Head of caudate nucleus (tissue), 42 donors: Measurements from ENCODE around the gene HP1BP3.
A peak's percentile ranks its signal among the peaks of the same experiment; 100 is the strongest.
"Not testable (repeated sequence)": the region's sequence is repeated elsewhere in the genome, so short reads cannot be mapped to it uniquely, and the experiment has no call there.

ENCODE experiments used
- DNase-seq, 42 donors: peaks; one replicate each; pipeline versions ENCODE4 v3.0.0 to v3.0.0-alpha.2; 2020 to 2021; ENCODE audit warnings: mixed read lengths in 7 of 42
- intact Hi-C: fragments of 100-400 bp; cut with DNase I; formaldehyde crosslinking; loops from one replicate; pipeline ENCODE4 v1.15.0; 2022

HP1BP3 gene, protein sequence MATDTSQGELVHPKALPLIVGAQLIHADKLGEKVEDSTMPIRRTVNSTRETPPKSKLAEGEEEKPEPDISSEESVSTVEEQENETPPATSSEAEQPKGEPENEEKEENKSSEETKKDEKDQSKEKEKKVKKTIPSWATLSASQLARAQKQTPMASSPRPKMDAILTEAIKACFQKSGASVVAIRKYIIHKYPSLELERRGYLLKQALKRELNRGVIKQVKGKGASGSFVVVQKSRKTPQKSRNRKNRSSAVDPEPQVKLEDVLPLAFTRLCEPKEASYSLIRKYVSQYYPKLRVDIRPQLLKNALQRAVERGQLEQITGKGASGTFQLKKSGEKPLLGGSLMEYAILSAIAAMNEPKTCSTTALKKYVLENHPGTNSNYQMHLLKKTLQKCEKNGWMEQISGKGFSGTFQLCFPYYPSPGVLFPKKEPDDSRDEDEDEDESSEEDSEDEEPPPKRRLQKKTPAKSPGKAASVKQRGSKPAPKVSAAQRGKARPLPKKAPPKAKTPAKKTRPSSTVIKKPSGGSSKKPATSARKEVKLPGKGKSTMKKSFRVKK

GRCh38 chr1:20787029-20787839, at the start of gene HP1BP3:
Gene HP1BP3, minus strand, starts transcription at chr1:20787307. Its CDS starts 6,867 bp downstream, at chr1:20780440.
- intact Hi-C loops = loop anchor here (10.0 kb wide), 1 partner anchor 388 kb away; the partner anchor contains the start of gene EIF4G3
- peak; percentile 27 to 90 (median 78) for DNase-seq

GRCh38 chr1:20836230-20836629, 49.1 kb upstream of the HP1BP3 start:
- intact Hi-C loops = no loop called here
- DNase-seq = no peak

- intact Hi-C loops = no loop called here
- DNase-seq = no peak
Measured at GRCh38 chr1:20834780-20835179, 47.7 kb upstream of the HP1BP3 start.

- intact Hi-C loops = no loop called here
- DNase-seq = no peak
Measured at GRCh38 chr1:20834192-20834591, 47.1 kb upstream of the HP1BP3 start.

GRCh38 chr1:20830378-20830777, 43.3 kb upstream of the HP1BP3 start:
- intact Hi-C loops = no loop called here
- DNase-seq = no peak

GRCh38 chr1:20829946-20830345, 42.8 kb upstream of the HP1BP3 start:
- DNase-seq = no peak
- intact Hi-C loops = no loop called here

- intact Hi-C loops = no loop called here
- no peak for DNase-seq
Measured at GRCh38 chr1:20829531-20829930, 42.4 kb upstream of the HP1BP3 start.

DNA sequence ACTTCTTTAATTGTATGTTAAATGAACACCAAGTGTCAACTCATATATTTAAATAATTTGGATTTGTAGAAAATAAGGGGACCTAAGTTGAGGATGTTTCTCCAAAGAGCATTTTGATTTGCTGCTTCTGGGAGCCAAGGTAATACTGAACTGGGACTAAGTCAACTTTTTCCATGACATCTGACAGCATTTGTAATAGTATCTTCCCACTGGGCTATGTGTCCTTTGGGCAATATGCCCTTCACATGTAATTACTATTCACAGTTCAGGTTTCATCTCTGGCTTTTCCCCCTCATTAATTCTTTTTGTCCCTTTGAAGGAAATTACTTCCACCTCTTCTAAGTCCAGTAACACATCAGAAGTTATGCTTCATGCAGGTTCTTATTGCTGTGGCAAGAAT, 36.7 kb upstream of the HP1BP3 start:
- DNase-seq = no peak

DNA sequence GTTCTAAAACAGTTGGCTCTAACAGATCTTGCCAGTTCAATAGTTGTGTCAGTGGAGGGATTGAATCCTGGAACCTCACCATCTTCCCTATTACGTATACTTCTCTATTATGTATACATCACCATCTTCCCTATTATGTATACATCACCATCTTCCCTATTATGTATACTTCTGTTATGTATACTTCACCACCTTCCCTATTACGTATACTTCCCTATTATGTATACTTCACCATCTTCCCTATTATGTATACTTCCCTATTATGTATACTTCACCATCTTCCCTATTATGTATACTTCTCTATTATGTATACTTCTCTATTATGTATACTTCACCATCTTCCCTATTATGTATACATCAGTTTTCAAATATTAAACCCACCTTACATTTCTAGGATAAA, 34.4 kb upstream of the HP1BP3 start:
- intact Hi-C loops = no loop called here
- no peak for DNase-seq

More for the DNA sequence above, 36.7 kb upstream of the HP1BP3 start:
- intact Hi-C loops = no loop called here

GRCh38 chr1:20819818-20820217, 32.7 kb upstream of the HP1BP3 start:
- intact Hi-C loops = no loop called here
- DNase-seq = no peak

DNA sequence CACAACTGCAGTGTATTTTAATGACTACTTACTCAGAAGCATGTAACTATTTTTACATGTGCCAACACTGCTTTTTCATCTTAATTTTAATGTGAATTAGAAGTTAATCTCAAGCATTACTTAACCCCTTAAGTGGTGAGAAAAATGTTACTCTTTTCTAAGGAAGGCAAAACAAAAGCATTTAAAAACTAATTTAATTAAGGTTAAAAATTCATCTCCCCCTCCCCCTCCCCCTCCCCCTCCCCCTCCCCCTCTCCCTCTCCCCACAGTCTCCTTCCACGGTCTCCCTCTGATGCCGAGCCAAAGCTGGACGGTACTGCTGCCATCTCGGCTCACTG, 27.4 kb upstream of the HP1BP3 start:
- DNase-seq = no peak
- intact Hi-C loops = no loop called here

- no peak for DNase-seq
- intact Hi-C loops = no loop called here
Measured at GRCh38 chr1:20811916-20812315, 24.8 kb upstream of the HP1BP3 start.

DNA sequence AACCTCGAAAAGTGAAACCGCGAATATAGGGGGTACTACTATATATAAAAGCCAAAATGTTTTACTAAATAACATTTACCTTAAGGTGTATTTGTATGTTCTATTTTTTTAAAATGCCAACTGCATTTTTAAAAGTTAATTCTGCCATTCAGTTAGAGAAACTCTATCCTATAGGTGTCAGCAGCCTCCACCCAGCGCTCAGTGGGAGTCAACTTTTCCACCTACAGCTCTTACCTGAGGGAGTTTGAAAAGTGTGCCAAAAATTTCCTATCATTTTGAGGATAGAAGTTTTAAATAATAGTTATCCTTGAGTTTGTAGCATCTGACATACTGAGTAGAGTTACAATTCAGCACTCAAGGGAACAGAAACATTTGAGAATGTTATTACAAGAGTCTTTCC, 6.1 kb upstream of the HP1BP3 start:
- peak in 14 of 42 donors; percentile 12 to 70 (median 30) for DNase-seq
- intact Hi-C loops = no loop called here

DNA sequence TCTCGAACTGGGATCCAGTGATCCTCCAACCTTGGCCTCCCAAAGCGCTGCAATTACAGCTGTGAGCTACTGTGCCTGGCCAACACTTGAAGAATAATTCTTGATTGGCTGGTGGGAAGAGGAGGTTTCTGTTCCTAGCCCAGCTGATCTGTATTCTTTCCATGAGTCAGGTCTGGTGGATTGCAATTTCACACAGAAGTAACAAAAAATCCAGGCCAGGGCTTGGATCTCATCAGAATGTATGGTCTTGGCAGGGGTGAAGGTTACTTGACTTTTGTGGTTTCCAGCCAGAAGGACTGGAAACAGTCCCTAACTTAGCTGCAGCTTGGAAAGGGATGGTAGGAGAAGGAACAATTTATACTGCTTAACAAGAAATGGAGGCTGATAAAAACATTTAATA, 5.1 kb upstream of the HP1BP3 start:
- peak in 1 of 42 donors; percentile 31 for DNase-seq
- intact Hi-C loops = no loop called here

DNA sequence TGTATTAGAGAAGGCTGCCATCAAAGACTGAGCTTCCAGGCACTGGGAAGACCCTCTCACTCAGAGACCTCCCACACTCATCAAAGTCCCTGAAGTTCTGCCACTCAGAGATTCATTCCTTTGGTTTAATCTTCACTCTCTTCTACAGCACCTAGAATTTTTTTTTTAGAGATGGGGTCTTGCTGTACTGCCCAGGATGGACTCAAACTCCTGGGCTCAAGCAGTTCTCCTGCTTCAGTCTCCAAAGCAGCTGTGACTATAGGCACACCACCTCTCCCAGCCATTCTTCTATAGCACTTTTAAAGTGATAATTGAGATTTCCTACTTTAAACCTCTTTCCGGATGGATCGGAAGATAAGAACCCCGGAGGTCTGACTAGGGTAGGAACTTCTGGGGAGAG, 3.7 kb upstream of the HP1BP3 start:
- peak in 1 of 42 donors; percentile 9 for DNase-seq
- intact Hi-C loops = no loop called here

DNA sequence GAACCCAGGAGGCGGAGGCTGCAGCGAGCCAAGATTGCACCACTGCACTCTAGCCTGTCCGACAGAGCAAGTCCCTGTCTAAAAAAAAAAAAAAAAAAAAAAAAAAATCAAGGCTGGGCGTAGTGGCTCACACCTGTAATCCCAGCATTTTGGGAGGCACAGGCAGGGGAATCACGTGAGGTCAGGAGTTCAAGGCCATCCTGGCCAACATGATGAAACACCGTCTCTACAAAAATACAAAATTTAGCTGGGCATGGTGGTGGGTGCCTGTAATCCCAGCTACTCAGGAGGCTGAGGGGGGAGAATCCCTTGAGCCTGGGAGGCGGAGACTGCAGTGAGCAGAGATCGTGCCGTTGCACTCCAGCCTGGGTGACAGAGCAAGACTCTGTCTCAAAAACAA, 2.5 kb upstream of the HP1BP3 start:
- not testable (repeated sequence) for DNase-seq
- intact Hi-C loops = loop anchor here (10.0 kb wide), 1 partner anchor 385 kb away; the partner anchor contains the start of gene EIF4G3

DNA sequence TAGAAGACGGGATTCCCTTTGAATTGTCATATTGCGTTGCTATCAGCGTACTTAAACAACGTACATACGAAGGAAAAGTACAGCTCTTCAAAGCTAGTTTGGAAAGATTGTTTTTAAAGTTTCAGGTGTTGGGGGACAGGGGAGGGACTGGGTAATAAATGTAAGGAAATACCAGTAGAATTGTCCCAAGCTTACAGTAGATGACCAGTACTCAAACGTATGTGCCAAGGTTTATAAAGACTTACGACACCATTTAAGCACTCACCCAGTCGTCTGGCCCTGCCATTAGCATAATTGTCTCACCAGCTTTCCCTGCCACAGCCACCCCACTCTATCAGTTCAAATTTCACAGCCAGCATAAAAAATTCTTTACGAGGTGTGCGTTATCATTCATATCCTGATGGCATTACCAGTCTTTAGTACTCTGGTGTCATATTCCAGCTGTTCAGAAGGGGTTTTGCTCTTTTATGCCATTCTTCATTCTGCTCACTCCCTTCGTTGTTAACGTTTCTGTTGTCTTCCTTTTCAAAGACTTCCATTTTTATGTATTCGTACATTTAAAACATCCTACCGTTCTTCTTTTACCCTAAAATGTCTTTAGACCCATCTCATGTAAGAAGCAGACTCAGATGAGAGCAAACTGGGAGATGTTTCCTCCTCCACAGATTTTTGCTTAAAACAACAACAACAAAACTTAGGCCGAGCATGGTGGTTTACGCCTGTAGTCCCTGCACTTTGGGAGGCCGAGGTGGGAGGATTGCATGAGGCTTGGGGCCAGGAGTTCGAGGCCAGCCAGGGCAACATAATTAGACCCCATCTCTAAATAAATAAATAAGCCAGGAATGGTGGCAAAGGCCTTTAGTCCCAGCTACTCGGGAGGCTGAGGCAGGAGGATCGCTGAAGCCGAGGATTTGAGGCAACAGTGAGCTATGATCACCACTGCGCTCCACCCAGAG, 1.0 kb upstream of the HP1BP3 start:
- intact Hi-C loops = loop anchor here (10.0 kb wide), 1 partner anchor 387 kb away; the partner anchor contains the start of gene EIF4G3
- DNase-seq = no peak

- intact Hi-C loops = loop anchor here (10.0 kb wide), 1 partner anchor 388 kb away; the partner anchor contains the start of gene EIF4G3
- peak; percentile 75 to 97 (median 93) for DNase-seq
Measured at GRCh38 chr1:20786253-20787028, 666 bp downstream of the HP1BP3 start.
